Osteocyte (in vitro differentiated cells): ENCODE data around the gene KBTBD13. TPM values are rescaled to one million over a fixed set of nuclear protein-coding genes. Genes with fewer than 3 reads are reported as not detected.
A peak's percentile ranks its signal among the peaks of the same experiment; 100 is the strongest.

Source experiments
- DNase-seq: peaks from one replicate; pipeline ENCODE4 v3.0.0; 2021; ENCODE audit warnings: mixed read lengths; ENCODE audit not compliant: unreplicated experiment; ENCODE audit errors: extremely low spot score
- H3K27ac Mint-ChIP-seq: one replicate; pipeline ENCODE4 v1.8.0; 2021; ENCODE audit warnings: mild to moderate bottlenecking, mixed read lengths; ENCODE audit not compliant: unreplicated experiment
- H3K27me3 Mint-ChIP-seq: one replicate; pipeline ENCODE4 v1.8.0; 2021; ENCODE audit warnings: mixed read lengths; ENCODE audit not compliant: unreplicated experiment
- H3K36me3 Mint-ChIP-seq: one replicate; pipeline ENCODE4 v1.8.0; 2021; ENCODE audit warnings: mixed read lengths; ENCODE audit not compliant: unreplicated experiment
- H3K4me1 Mint-ChIP-seq: one replicate; pipeline ENCODE4 v1.8.0; 2021; ENCODE audit warnings: mixed read lengths; ENCODE audit not compliant: unreplicated experiment
- H3K4me3 Mint-ChIP-seq: one replicate; pipeline ENCODE4 v1.8.0; 2021; ENCODE audit warnings: mild to moderate bottlenecking, moderate library complexity, mixed read lengths; ENCODE audit not compliant: unreplicated experiment
- H3K9me3 Mint-ChIP-seq: one replicate; pipeline ENCODE4 v1.8.0; 2021; ENCODE audit warnings: mixed read lengths; ENCODE audit not compliant: unreplicated experiment
- total RNA-seq: library from RNA; stranded (reverse); gene quantifications from 2 replicates; pipeline ENCODE4 v1.2.1, GENCODE V29; 2021
- TF ChIP-seq, protein P1 (sequence below): fragments of 200-600 bp; sonication (generic); IDR thresholded peaks from 2 replicates; pipeline ENCODE4 v1.5.0; 2021; ENCODE audit warnings: antibody characterized with exemption, mild to moderate bottlenecking, moderate library complexity

The KBTBD13 gene
- total RNA-seq, 1 donor from 2014 or later = not detected

DNA sequence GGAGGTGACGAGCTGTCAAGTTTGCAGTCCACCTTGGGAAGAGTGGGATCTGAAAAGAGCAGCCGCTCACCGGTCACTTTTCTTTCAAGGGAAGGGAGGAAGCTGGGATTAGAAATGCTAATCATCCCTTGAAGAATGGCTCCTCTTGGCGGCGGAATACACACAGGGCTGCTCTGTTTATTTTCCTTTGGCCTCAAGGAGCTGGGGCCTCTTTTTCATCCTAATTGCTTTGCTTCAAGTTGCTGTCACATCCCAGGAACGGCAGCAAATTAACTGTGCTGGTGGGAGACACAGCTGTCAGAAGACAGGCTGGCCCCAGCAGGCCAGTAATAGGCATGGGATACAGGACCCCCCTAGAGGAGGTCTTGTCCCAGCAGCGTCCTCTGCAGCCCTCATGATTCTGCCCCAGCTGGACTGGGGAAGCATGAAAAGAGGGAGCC, 6.7 kb downstream of the KBTBD13 start:
- DNase-seq = no peak
- no peak overlapping the region for H3K4me3 Mint-ChIP-seq
- H3K36me3 Mint-ChIP-seq = no peaks in the 10 kb centered on the region
- H3K27me3 Mint-ChIP-seq = peaks cover 34% of the 10 kb centered on the region
- TF ChIP-seq, protein P1, sequence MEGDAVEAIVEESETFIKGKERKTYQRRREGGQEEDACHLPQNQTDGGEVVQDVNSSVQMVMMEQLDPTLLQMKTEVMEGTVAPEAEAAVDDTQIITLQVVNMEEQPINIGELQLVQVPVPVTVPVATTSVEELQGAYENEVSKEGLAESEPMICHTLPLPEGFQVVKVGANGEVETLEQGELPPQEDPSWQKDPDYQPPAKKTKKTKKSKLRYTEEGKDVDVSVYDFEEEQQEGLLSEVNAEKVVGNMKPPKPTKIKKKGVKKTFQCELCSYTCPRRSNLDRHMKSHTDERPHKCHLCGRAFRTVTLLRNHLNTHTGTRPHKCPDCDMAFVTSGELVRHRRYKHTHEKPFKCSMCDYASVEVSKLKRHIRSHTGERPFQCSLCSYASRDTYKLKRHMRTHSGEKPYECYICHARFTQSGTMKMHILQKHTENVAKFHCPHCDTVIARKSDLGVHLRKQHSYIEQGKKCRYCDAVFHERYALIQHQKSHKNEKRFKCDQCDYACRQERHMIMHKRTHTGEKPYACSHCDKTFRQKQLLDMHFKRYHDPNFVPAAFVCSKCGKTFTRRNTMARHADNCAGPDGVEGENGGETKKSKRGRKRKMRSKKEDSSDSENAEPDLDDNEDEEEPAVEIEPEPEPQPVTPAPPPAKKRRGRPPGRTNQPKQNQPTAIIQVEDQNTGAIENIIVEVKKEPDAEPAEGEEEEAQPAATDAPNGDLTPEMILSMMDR = peak; percentile 62
- H3K4me1 Mint-ChIP-seq = peaks cover 33% of the 10 kb centered on the region
- H3K27ac Mint-ChIP-seq = no peak overlapping the region
- no peaks in the 10 kb centered on the region for H3K9me3 Mint-ChIP-seq

GRCh38 chr15:65084500-65085206, 8.1 kb downstream of the KBTBD13 start:
- H3K27me3 Mint-ChIP-seq = peaks cover 31% of the 10 kb centered on the region
- no peak overlapping the region for H3K4me3 Mint-ChIP-seq
- H3K9me3 Mint-ChIP-seq = no peaks in the 10 kb centered on the region
- TF ChIP-seq, protein P1 = no peak
- DNase-seq = no peak
- H3K4me1 Mint-ChIP-seq = peaks cover 35% of the 10 kb centered on the region
- no peaks in the 10 kb centered on the region for H3K36me3 Mint-ChIP-seq
- no peak overlapping the region for H3K27ac Mint-ChIP-seq

DNA sequence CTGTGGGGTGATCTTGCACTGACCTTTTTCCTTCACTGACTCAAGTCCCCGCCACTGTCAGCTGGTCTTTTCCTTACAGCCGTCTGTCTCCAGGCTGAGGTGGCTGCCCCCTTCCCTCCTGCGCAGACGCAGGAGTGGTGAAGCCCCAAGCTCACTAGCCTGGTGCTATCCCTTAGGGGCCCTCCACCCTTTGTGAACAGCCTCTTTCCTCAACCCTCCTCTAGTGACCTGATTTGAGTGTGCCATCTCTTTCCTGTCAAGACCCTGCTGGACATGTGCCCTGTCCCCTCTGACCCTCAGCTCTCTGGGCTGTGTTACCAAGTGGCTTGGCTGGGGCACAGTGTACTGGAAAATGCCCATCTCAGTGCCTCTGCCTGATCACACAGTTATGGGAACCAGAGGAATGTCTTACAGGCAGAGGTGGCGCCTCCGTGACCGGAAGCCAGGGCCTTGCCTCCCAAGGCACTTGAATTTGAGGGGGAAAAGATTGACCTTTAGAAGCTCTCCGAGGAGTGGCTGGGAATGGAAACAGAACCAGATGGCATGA, 8.7 kb downstream of the KBTBD13 start:
- Mint-ChIP-seq H3K4me1 (peaks cover 35% of the 10 kb centered on the region), H3K27me3 (peaks cover 31% of the 10 kb centered on the region), H3K9me3 (no peaks in the 10 kb centered on the region), H3K4me3 (no peak overlapping the region), H3K27ac (no peak overlapping the region), H3K36me3 (no peaks in the 10 kb centered on the region)
- no peak for DNase-seq
- TF ChIP-seq, protein P1 = no peak

- no peak overlapping the region for H3K27ac Mint-ChIP-seq
- DNase-seq = no peak
- TF ChIP-seq, protein P1 = peak; percentile 50
- no peaks in the 10 kb centered on the region for H3K9me3 Mint-ChIP-seq
- H3K27me3 Mint-ChIP-seq = peaks cover 24% of the 10 kb centered on the region
- H3K4me3 Mint-ChIP-seq = no peak overlapping the region
- H3K36me3 Mint-ChIP-seq = no peaks in the 10 kb centered on the region
- H3K4me1 Mint-ChIP-seq = peaks cover 35% of the 10 kb centered on the region
Observed at GRCh38 chr15:65085990-65086679, 9.6 kb downstream of the KBTBD13 start.

GRCh38 chr15:65086680-65087111, 10.2 kb downstream of the KBTBD13 start:
- TF ChIP-seq, protein P1 = no peak
- no peak overlapping the region for H3K4me3 Mint-ChIP-seq
- no peak overlapping the region for H3K27ac Mint-ChIP-seq
- H3K27me3 Mint-ChIP-seq = peaks cover 23% of the 10 kb centered on the region
- no peaks in the 10 kb centered on the region for H3K9me3 Mint-ChIP-seq
- H3K36me3 Mint-ChIP-seq = no peaks in the 10 kb centered on the region
- DNase-seq = no peak
- H3K4me1 Mint-ChIP-seq = peaks cover 35% of the 10 kb centered on the region
